Small intestine (tissue), 7 donors: ENCODE measurements around the gene SEMA4D. TPM values are rescaled to one million over a fixed set of nuclear protein-coding genes. Genes with fewer than 3 reads are reported as not detected.

Experiments
- DNase-seq, 2 donors: peaks; one replicate each; pipeline versions ENCODE4 v3.0.0 to v3.0.0-alpha.2; 2013
- FAIRE-seq: peaks from 2 replicates; lab custom pipeline; 2012; peaks lifted over from hg19 to GRCh38; lab: Jason Lieb, UNC
- H3K27ac ChIP-seq, 3 donors: one replicate each; pipeline ENCODE4 v1.5.1; 2013; ENCODE audit warnings: low read length in 2 of 3, mild to moderate bottlenecking in 2 of 3, control low read depth in 1 of 3, inconsistent platforms in 1 of 3, low read depth in 1 of 3, moderate library complexity in 1 of 3
- H3K27me3 ChIP-seq, 3 donors: one replicate each; pipeline ENCODE4 v1.6.1; 2013; ENCODE audit warnings: low read length in 3 of 3, inconsistent platforms in 1 of 3; ENCODE audit not compliant: control insufficient read depth in 3 of 3, insufficient read depth in 3 of 3
- H3K36me3 ChIP-seq, 3 donors: one replicate each; pipeline ENCODE4 v1.6.1; 2013; ENCODE audit warnings: low read length in 3 of 3, inconsistent platforms in 1 of 3, low read depth in 1 of 3, mild to moderate bottlenecking in 1 of 3, moderate library complexity in 1 of 3; ENCODE audit not compliant: control insufficient read depth in 3 of 3, insufficient read depth in 2 of 3
- H3K4me1 ChIP-seq, 3 donors: one replicate each; pipeline ENCODE4 v1.6.1; 2013; ENCODE audit warnings: low read length in 2 of 3, inconsistent platforms in 1 of 3, low read depth in 1 of 3, mild to moderate bottlenecking in 1 of 3, moderate library complexity in 1 of 3; ENCODE audit not compliant: control insufficient read depth in 3 of 3, insufficient read depth in 2 of 3
- H3K4me3 ChIP-seq, 3 donors: one replicate each; pipeline ENCODE4 v1.5.1; 2013; ENCODE audit warnings: low read length in 3 of 3, control low read depth in 1 of 3, inconsistent platforms in 1 of 3, low read depth in 1 of 3, mild to moderate bottlenecking in 1 of 3, moderate library complexity in 1 of 3
- H3K9me3 ChIP-seq, 2 donors: one replicate each; pipeline ENCODE4 v1.6.1; 2013; ENCODE audit warnings: low read depth in 1 of 2, low read length in 1 of 2; ENCODE audit not compliant: control insufficient read depth in 2 of 2, insufficient read depth in 1 of 2
- WGBS, 3 donors: extraction: QIAGEN DNeasy Blood & Tissue Kit; methylation state at CpG; one replicate each; pipeline ENCODE4 v1.1.7; 2013; 5-methylcytosine and 5-hydroxymethylcytosine counted together
- polyA plus RNA-seq, 4 donors: library from polyadenylated mRNA; stranded (reverse) in 3 of 4; unstranded in 1 of 4; fragments of 200-250 nt in 3 of 4; fragments of 120-200 nt in 1 of 4; gene quantifications; one replicate each; pipeline versions ENCODE4 v1.2.1 to v1.2.3, GENCODE V29; 2013
- donor health status: healthy with polysubstance abuse.
- donor health status: control.
- donor health status: control.
- donor health status: Bipolar disorder and iron deficiency.
- donor health status: healthy.

SEMA4D gene
- polyA plus RNA-seq, 4 donors = 0.67 to 29.7 (median 6.7) TPM

- DNase-seq (peak in 1 of 2 donors; percentile 40), FAIRE-seq (no peak)
- Histone ChIP-seq H3K27ac (peak overlapping the region; percentile 47 to 81 (median 68)), H3K9me3 (no peaks in the 10 kb centered on the region), H3K36me3 (peaks cover 0 to 4% (median 0%) of the 10 kb centered on the region in 3 donors), H3K27me3 (no peaks in the 10 kb centered on the region), H3K4me3 (peak overlapping the region; percentile 68 to 71 (median 70)), H3K4me1 (peaks cover 0 to 8% (median 5%) of the 10 kb centered on the region in 3 donors)
- WGBS, 3 donors = 0 to 1% (median 1%) methylated on average over 42 to 54 of the region's 54 CpGs
These were observed 186.3 kb downstream of the SEMA4D start for GRCh38 chr9:89311346-89312221.

Other genes starting within 250 kb of the SEMA4D start
- gene CKS2, start 186.9 kb downstream of the SEMA4D start, polyA plus RNA-seq = 100 to 1,000 TPM in 1 of 4 donors, 10 to 100 TPM in 3; 26.2 to 217 (median 77.1) TPM
- gene SECISBP2, start 179.6 kb downstream of the SEMA4D start, polyA plus RNA-seq = 10 to 100 TPM; 17.6 to 69.2 (median 25.3) TPM
- gene GADD45G, start 106.9 kb upstream of the SEMA4D start, polyA plus RNA-seq = 10 to 100 TPM; 13.7 to 25.4 (median 23.6) TPM